HG03520 (cell line): Measurements from ENCODE around the gene LMO7.

Experiments
- ATAC-seq: cut with Tn5 transposase; IDR thresholded peaks from one replicate; pipeline ENCODE4 v1.9.1; 2021; ENCODE audit warnings: mild to moderate bottlenecking, moderate library complexity; ENCODE audit not compliant: unreplicated experiment

The LMO7 gene

DNA sequence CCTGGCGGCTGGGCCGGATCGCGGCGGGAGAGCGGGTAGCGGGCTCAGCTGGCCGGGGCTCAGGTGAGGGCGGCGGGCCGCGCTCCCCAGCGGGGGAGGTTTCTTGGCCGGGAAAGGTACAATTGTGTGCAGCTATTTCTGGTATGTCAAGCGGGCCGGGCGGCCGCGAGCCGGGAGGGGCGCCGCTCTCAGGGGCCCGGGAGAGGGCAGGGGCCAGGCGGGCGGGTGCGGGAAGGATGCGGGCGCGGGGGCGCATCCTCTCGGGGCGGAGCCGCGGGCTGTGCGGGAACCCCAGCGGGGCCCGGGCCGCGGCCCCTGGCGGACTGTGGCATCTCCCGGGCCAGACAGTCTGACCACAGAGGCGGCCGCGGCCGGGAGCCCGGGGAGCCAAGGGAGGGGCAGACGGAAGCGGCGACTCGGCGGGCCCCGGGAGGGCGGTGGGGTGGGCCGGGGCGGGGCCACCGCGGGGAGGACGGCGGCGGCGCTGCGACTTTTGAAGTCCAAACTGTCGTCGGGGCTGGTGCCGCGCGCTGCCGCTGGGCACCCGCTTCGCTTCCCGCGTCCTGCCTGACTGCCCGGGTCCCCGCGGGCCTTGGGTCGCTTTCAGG, at the start of gene LMO7:
LMO7 (plus strand) TSS at position 503 of the 608 bp plus-strand sequence. CDS start 328 bp downstream, outside the sequence.
- peak; percentile 48 for ATAC-seq

- ATAC-seq: no peak
These were observed 48.5 kb upstream of the LMO7 start for GRCh38 chr13:75587679-75588078.

GRCh38 chr13:75596657-75597182, 39.4 kb upstream of the LMO7 start:
- ATAC-seq: no peak

GRCh38 chr13:75600371-75600770, 35.8 kb upstream of the LMO7 start:
- no peak for ATAC-seq

GRCh38 chr13:75603038-75603437, 33.1 kb upstream of the LMO7 start:
- ATAC-seq: no peak

DNA sequence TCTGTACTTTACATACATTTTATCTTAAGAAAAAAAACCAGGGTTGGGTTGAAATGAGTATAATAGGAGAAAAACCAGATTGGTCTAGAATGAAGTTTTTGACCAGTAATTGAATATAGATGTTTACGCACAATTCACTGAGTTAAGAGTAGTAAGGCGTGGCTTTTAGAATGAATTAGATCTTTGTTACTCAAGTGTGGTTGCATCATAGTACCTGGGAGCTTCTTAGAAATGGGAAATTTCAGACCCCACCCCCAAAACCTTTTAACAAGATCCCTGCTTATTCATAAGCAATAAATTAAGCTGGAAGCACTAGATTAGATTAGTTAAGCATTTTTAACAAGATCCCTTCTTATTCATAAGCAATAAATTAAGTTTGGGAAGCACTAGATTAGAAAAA, 28.7 kb upstream of the LMO7 start:
- no peak for ATAC-seq

DNA sequence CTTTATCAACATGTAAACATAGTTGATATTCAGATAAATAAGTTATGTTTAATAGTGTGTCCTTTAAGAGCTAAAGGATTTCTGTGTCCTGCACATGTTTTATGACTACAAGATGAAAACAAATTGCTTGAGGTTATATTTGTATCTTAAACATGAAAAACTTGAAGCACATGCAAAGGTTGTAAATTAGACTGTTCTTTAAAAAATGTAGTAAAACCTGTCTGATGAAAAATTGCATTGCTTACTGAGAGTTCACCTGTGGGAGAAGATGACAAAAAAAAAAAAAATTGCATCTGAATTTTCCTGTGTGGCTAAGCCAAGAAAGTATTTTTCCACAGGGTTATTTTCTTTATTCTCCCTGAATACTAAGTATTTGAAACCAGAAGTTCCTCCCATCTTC, 25.7 kb upstream of the LMO7 start:
- no peak for ATAC-seq

DNA sequence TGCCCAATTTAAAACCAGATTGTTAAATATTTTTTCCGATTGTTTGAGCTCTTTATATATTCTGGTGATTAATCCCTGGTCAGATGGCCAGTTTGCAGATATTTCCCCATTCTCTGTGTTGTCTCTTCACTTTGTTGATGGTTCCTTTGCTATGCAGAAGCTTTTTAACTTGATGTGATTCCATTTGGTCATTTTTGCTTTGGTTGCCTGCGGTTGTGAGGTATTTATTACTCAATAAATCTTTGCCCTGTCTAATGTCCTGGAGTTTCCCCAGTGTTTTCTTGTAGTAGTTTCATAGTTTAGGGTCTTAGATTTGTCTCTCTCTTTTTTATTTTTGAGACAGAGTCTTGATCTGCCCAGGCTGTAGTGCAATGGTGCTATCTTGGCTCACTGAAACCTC, 23.8 kb upstream of the LMO7 start:
- no peak for ATAC-seq

GRCh38 chr13:75617230-75617629, 18.9 kb upstream of the LMO7 start:
- ATAC-seq: no peak

DNA sequence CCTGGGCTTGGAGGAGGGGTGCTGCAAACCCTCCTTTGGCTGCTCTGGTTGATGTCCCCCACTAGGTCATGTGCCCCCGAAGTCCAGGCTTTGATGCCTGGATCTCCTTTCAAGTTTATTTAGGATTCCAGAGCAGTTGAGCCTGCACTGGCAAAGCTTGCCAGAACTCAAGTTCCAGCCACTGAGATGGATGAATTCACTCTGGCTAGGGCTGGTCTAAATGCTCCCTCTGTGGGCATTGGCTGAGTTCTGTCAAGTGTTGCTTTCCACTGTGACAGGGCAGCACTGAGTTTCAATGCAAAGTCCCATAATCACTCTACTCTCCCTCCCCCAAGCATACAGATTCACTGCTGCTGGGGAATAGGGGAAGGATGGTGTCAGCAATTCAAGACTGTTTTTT, 17.8 kb upstream of the LMO7 start:
- ATAC-seq: no peak

- no peak for ATAC-seq
These were observed 16.1 kb upstream of the LMO7 start for GRCh38 chr13:75620020-75620419.

DNA sequence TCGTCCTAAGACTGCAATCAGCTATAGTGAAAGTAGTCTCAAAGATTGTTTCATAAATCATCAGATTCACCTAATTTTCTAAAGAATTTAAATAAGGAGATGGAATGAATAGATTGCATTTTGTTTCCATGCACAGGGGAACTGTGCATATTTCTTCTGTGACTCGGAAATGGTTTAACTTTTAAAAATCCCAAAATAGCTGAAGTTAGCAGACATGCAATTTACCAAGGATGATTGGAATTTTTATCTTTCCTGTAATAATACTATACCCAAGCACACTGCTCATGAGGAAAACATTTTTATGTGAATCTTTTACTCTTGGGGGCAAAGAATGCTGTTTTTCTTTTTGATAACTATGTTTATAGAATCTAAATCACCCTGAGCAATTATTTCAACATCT, 15.0 kb upstream of the LMO7 start:
- no peak for ATAC-seq

DNA sequence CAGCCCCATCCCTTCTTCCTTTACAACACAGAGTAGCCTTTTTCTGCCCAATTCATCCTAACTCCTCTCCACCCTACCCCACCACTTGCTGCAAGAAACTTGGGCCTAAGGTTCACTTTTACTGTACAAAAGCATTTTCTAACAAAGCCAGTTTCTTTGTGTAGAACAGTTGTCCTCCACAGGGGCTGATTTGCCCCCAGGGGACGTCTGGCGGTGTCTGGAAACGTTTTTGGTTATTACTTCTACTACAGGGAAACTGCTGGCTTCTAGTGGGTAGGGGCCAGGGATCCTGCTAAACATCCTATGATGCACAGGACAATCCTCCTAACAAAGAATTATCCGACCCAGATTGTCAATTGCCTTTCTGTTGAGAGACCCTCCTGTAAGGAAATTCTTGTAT, 7.3 kb upstream of the LMO7 start:
- no peak for ATAC-seq

DNA sequence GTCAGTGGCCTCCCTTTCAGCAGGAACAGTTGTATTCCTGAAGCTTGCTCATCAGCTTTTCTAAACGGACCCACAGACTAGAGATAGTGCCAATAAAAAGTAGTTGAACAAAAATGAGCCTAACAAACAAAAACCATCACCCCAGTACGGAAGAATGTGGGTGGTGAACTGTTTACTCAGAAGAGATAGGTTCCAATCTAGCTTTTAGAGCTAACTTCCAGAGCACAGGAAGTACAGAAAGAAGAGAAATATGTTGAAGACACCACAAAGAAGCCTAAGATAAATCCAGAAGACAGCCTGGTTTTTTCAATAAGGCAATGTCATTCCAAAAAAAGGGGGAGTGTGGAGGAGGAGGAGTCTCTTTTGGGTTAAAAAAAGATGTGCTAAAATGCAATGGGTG, 2.8 kb upstream of the LMO7 start:
- no peak for ATAC-seq

DNA sequence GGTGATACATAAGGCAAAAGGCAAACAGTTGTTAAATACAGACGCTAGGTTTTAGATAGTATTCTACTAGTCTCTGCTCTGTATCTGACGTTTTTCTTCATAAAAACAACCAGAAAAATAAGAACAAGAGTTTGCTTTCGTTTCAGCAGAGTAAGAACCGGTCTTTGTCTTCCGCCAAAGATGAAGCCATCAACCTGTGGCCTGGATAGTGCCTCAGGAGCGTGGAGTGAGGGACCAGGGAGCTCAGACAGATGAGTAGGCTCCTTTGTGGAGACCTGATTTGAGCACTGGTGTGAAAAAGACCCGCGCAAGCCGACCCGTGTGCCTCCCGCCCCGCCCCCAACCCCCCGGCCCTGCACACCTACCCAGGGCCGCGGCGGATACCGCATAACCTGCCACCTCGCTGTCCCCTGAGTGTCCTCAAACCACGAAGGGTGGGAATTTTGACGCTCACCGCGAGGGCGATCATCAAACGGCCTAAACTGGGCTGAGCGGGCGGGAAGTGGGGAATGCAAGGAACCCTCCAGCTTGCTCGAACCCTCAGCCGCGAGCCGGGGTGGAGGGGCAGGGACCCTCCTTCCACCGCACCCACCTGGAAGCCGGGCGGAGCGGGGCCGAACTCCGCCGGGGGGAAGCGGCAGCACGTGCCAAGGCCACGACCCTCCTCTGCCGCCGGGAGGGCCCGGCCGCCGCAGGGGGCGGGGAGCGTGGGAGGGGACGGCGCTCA, 866 bp upstream of the LMO7 start:
- no peak for ATAC-seq

GRCh38 chr13:75636436-75637180, 478 bp downstream of the LMO7 start:
- ATAC-seq: peak; percentile 49

GRCh38 chr13:75637181-75637750, 1.1 kb downstream of the LMO7 start:
- ATAC-seq: no peak

DNA sequence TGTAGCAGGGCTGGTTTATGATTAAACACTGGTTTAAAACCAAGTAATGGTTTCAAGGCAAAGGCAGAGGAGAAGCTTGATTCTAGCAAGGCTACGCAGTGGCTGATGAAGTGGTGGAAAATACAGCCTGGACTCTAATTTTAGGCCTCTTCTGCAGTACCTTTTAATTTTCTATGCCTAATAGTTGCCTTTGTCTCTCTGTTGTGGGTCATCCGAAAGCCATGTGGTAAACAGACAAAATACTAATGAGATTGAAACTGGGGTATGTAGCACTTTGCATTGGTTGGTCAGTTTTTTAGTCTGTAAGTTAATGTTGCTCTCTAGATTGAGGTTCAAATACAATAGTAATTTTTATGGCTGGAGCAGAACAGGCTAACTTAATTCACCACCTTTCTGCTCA, 3.3 kb downstream of the LMO7 start:
- ATAC-seq: no peak

DNA sequence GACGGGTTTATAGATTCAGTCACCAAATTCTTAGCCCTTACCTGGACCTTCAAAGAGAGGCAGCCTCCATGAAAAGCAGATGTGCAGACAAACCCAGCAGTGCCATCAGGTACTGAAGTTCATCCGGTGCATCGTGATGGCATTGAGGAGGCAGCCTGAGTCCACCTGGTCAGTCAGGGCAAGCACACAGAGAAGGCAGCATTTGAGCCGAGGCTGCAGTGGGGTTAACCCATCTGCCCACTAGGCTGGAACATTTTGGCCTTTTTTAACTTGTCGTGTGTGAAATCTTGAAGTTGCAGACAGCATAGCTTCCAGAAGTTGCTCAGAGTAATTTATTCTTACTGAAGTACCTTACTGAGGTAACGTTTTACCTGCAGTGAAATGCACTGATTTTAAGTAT, 4.9 kb downstream of the LMO7 start:
- no peak for ATAC-seq

GRCh38 chr13:75643182-75643581, 7.1 kb downstream of the LMO7 start:
- no peak for ATAC-seq

- ATAC-seq: no peak
These were observed 7.6 kb downstream of the LMO7 start for GRCh38 chr13:75643693-75644092.

GRCh38 chr13:75645141-75645540, 9.0 kb downstream of the LMO7 start:
- ATAC-seq: no peak
